Smooth muscle cell (in vitro differentiated cells): Measurements from ENCODE around the gene COL5A2. TPM values are rescaled to one million over a fixed set of nuclear protein-coding genes. Genes with fewer than 3 reads are reported as not detected.

Experiments
- DNase-seq: peaks from one replicate; lab custom pipeline; 2025; ENCODE audit not compliant: unreplicated experiment; lab: John Stamatoyannopoulos, UW
- H2AFZ ChIP-seq: fragments of 200-600 bp; sonication (generic); 2 replicates; pipeline ENCODE4 v1.6.0; 2016; ENCODE audit warnings: antibody characterized with exemption, low read depth, mild to moderate bottlenecking
- H3F3A ChIP-seq: fragments of 200-600 bp; sonication (generic); 2 replicates; pipeline ENCODE4 v1.6.0; 2017; ENCODE audit warnings: antibody characterized with exemption, low read depth
- H3K27ac ChIP-seq: fragments of 200-600 bp; sonication (generic); 2 replicates; pipeline ENCODE4 v1.5.1; 2016; ENCODE audit warnings: low read depth, mild to moderate bottlenecking
- H3K27me3 ChIP-seq: fragments of 200-600 bp; sonication (generic); 2 replicates; pipeline ENCODE4 v1.6.1; 2016; ENCODE audit warnings: low read depth, mild to moderate bottlenecking
- H3K36me3 ChIP-seq: fragments of 200-600 bp; sonication (generic); 2 replicates; pipeline ENCODE4 v1.5.1; 2016; ENCODE audit warnings: low read depth
- H3K4me1 ChIP-seq: fragments of 200-600 bp; sonication (generic); 2 replicates; pipeline ENCODE4 v1.5.1; 2016; ENCODE audit warnings: low read depth
- H3K4me2 ChIP-seq: fragments of 200-600 bp; sonication (generic); 2 replicates; pipeline ENCODE4 v1.6.0; 2016; ENCODE audit warnings: mild to moderate bottlenecking
- H3K4me3 ChIP-seq: fragments of 200-600 bp; sonication (generic); 2 replicates; pipeline ENCODE4 v1.5.1; 2016; ENCODE audit warnings: mild to moderate bottlenecking
- H3K79me2 ChIP-seq: fragments of 200-600 bp; sonication (generic); 2 replicates; pipeline ENCODE4 v1.6.0; 2016; ENCODE audit warnings: low read depth, mild to moderate bottlenecking
- H3K9ac ChIP-seq: fragments of 200-600 bp; sonication (generic); 2 replicates; pipeline ENCODE4 v1.6.0; 2016; ENCODE audit warnings: low read depth
- H3K9me3 ChIP-seq: fragments of 200-600 bp; sonication (generic); replicated peaks from 2 replicates; pipeline ENCODE4 v1.5.1; 2016; ENCODE audit warnings: low read depth
- H4K20me1 ChIP-seq: fragments of 200-600 bp; sonication (generic); 2 replicates; pipeline ENCODE4 v1.6.0; 2016; ENCODE audit warnings: low read depth
- CTCF ChIP-seq: fragments of 200-600 bp; sonication (generic); IDR thresholded peaks from 2 replicates; pipeline ENCODE4 v1.5.1; 2017; ENCODE audit warnings: borderline replicate concordance, mild to moderate bottlenecking, antibody characterized with exemption; ENCODE audit not compliant: insufficient read depth, poor library complexity, severe bottlenecking
- WGBS: methylation state at CpG from one replicate; pipeline ENCODE4 v1.1.7; 2016; ENCODE audit warnings: low lambda C conversion rate; 5-methylcytosine and 5-hydroxymethylcytosine counted together
- polyA plus RNA-seq: library from polyadenylated mRNA; unstranded; fragments of >200 nt; fragmentation: Nextera tagmentation; extraction: Ambion mirVana; gene quantifications from 2 replicates; pipeline ENCODE4 v1.2.1, GENCODE V29; 2016
- total RNA-seq: library from RNA; depleted of rRNA; stranded (reverse); fragments of >200 nt; gene quantifications from 2 replicates; pipeline ENCODE4 v1.2.3, GENCODE V29; 2014

COL5A2 gene
- total and polyA plus RNA-seq, 2 experiments from 2014 or later, result 364 to 697 TPM

- no peak for DNase-seq
- Histone ChIP-seq H3K27ac (peak overlapping the region; percentile 46), H4K20me1 (peaks cover 72% of the 10 kb centered on the region)
These were observed 34.8 kb downstream of the COL5A2 start for GRCh38 chr2:189144700-189145211.

GRCh38 chr2:189143925-189144324 lies 35.6 kb downstream of the COL5A2 start:
- Histone ChIP-seq H3K27me3 (no peaks in the 10 kb centered on the region), H3K9me3 (no peaks in the 10 kb centered on the region), H3K4me1 (peaks cover 11% of the 10 kb centered on the region), H4K20me1 (peaks cover 72% of the 10 kb centered on the region), H3K27ac (peak overlapping the region; percentile 60), H3K4me3 (no peak overlapping the region), H2AFZ (no peak overlapping the region), H3K79me2 (peaks cover 100% of the 10 kb centered on the region), H3K36me3 (no peaks in the 10 kb centered on the region), H3K4me2 (peak overlapping the region; percentile 59), H3F3A (peaks cover 7% of the 10 kb centered on the region), H3K9ac (no peak overlapping the region)
- no peak for DNase-seq
- WGBS, result 44% methylated on average over 2 of the region's 2 CpGs
- TF ChIP-seq CTCF, result no peak

More at GRCh38 chr2:189144700-189145211, 34.8 kb downstream of the COL5A2 start:
- Histone ChIP-seq H3F3A (peaks cover 7% of the 10 kb centered on the region), H3K4me1 (peaks cover 11% of the 10 kb centered on the region), H3K4me3 (no peak overlapping the region), H3K9me3 (no peaks in the 10 kb centered on the region), H3K36me3 (no peaks in the 10 kb centered on the region), H3K9ac (no peak overlapping the region), H3K27me3 (no peaks in the 10 kb centered on the region), H2AFZ (no peak overlapping the region), H3K79me2 (peaks cover 100% of the 10 kb centered on the region), H3K4me2 (peak overlapping the region; percentile 61)
- WGBS, result 75% methylated on average over 3 of the region's 3 CpGs
- TF ChIP-seq CTCF, result no peak

- no peaks in the 10 kb centered on the region for H3K9me3 ChIP-seq
- no peak for DNase-seq
- H3K4me3 ChIP-seq, result no peak overlapping the region
- no peak overlapping the region for H3K4me2 ChIP-seq
- H2AFZ ChIP-seq, result no peak overlapping the region
- H3F3A ChIP-seq, result peaks cover 5% of the 10 kb centered on the region
- peak overlapping the region; percentile 60 for H3K27ac ChIP-seq
- H3K36me3 ChIP-seq, result no peaks in the 10 kb centered on the region
- TF ChIP-seq CTCF, result peak; percentile 50
- peaks cover 72% of the 10 kb centered on the region for H4K20me1 ChIP-seq
- H3K9ac ChIP-seq, result no peak overlapping the region
- H3K79me2 ChIP-seq, result peaks cover 100% of the 10 kb centered on the region
- peaks cover 11% of the 10 kb centered on the region for H3K4me1 ChIP-seq
- H3K27me3 ChIP-seq, result no peaks in the 10 kb centered on the region
- 92% methylated on average over 4 of the region's 4 CpGs for WGBS
These were observed 36.4 kb downstream of the COL5A2 start for GRCh38 chr2:189142893-189143759.

GRCh38 chr2:189138800-189139199 lies 40.8 kb downstream of the COL5A2 start:
- no peaks in the 10 kb centered on the region for H3K9me3 ChIP-seq
- DNase-seq, result no peak
- H2AFZ ChIP-seq, result no peak overlapping the region
- WGBS, result 99% methylated on average over 5 of the region's 5 CpGs
- peaks cover 100% of the 10 kb centered on the region for H3K79me2 ChIP-seq
- no peak overlapping the region for H3K27ac ChIP-seq
- peaks cover 74% of the 10 kb centered on the region for H4K20me1 ChIP-seq
- no peaks in the 10 kb centered on the region for H3F3A ChIP-seq
- H3K9ac ChIP-seq, result no peak overlapping the region
- no peak for TF ChIP-seq CTCF
- H3K4me2 ChIP-seq, result no peak overlapping the region
- no peaks in the 10 kb centered on the region for H3K27me3 ChIP-seq
- no peak overlapping the region for H3K4me3 ChIP-seq
- no peaks in the 10 kb centered on the region for H3K4me1 ChIP-seq
- no peaks in the 10 kb centered on the region for H3K36me3 ChIP-seq
